Dendritic cell treated with granulocyte-macrophage colony-stimulating factor and Interleukin-4, amounts not matched to agents 40 ng/mL and 50 ng/mL, for 4 days (primary cell): Measurements from ENCODE around the gene PLEKHG4B.
"Not testable (repeated sequence)": the region's sequence is repeated elsewhere in the genome, so short reads cannot be mapped to it uniquely, and the experiment has no call there.

Experiments
- H3K27ac Mint-ChIP-seq: one replicate; pipeline ENCODE4 v1.8.0; 2022; ENCODE audit warnings: mild to moderate bottlenecking, mixed read lengths
- H3K27me3 Mint-ChIP-seq: one replicate; pipeline ENCODE4 v1.8.0; 2022; ENCODE audit warnings: mild to moderate bottlenecking, mixed read lengths
- H3K36me3 Mint-ChIP-seq: one replicate; pipeline ENCODE4 v1.8.0; 2022; ENCODE audit warnings: low read depth, mixed read lengths
- H3K4me1 Mint-ChIP-seq: one replicate; pipeline ENCODE4 v1.8.0; 2022; ENCODE audit warnings: low read depth, mixed read lengths
- H3K4me3 Mint-ChIP-seq: one replicate; pipeline ENCODE4 v1.8.0; 2022; ENCODE audit warnings: mild to moderate bottlenecking, moderate library complexity, mixed read lengths
- H3K9me3 Mint-ChIP-seq: one replicate; pipeline ENCODE4 v1.8.0; 2022; ENCODE audit warnings: mixed read lengths
- intact Hi-C: fragments of 100-400 bp; cut with micrococcal nuclease; formaldehyde crosslinking; loops from one replicate; pipeline ENCODE4 v1.15.0; 2022

The PLEKHG4B gene

DNA sequence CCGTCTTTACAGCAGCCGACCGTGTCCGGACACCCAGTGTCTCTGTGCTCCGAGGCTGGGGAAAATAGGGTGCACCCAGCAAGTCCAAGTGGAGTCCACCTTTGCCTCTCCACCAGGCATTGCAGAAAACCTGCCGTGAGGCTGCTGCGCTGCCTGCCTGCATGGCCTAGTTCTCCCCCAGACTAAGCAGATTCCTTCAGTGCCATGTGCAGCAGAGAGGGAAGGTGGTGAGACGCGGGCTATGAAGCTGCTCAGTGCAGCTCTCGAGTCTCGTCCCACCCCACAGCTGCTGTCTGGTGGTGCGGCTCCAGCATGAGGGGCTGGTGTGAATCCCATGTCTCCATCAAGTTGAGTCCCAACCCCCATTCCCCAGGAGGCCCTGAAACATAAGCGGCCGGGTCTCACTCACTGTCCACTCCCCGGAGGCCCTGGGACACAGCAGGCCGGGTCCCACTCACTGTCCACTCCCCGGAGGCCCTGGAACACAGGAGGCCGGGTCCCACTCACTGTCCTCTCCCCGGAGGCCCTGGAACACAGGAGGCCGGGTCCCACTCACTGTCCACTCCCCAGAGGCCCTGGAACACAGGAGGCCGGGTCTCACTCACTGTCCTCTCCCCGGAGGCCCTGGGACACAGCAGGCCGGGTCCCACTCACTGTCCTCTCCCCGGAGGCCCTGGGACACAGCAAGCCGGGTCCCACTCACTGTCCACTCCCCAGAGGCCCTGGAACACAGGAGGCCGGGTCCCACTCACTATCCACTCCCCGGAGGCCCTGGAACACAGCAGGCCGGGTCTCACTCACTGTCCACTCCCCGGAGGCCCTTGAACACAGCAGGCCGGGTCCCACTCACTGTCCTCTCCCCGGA lies 19.4 kb upstream of the PLEKHG4B start:
- H3K27me3 Mint-ChIP-seq, H3K4me1 Mint-ChIP-seq, H3K36me3 Mint-ChIP-seq, intact Hi-C loops, H3K9me3 Mint-ChIP-seq, H3K4me3 Mint-ChIP-seq, H3K27ac Mint-ChIP-seq: not testable (repeated sequence)

DNA sequence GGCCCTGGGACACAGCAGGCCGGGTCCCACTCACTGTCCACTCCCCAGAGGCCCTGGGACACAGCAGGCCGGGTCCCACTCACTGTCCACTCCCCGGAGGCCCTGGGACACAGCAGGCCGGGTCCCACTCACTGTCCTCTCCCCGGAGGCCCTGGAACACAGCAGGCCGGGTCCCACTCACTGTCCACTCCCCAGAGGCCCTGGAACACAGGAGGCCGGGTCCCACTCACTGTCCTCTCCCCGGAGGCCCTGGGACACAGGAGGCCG lies 18.9 kb upstream of the PLEKHG4B start:
- H3K4me1 Mint-ChIP-seq, H3K27ac Mint-ChIP-seq, H3K27me3 Mint-ChIP-seq, H3K9me3 Mint-ChIP-seq, H3K36me3 Mint-ChIP-seq, intact Hi-C loops, H3K4me3 Mint-ChIP-seq: not testable (repeated sequence)

DNA sequence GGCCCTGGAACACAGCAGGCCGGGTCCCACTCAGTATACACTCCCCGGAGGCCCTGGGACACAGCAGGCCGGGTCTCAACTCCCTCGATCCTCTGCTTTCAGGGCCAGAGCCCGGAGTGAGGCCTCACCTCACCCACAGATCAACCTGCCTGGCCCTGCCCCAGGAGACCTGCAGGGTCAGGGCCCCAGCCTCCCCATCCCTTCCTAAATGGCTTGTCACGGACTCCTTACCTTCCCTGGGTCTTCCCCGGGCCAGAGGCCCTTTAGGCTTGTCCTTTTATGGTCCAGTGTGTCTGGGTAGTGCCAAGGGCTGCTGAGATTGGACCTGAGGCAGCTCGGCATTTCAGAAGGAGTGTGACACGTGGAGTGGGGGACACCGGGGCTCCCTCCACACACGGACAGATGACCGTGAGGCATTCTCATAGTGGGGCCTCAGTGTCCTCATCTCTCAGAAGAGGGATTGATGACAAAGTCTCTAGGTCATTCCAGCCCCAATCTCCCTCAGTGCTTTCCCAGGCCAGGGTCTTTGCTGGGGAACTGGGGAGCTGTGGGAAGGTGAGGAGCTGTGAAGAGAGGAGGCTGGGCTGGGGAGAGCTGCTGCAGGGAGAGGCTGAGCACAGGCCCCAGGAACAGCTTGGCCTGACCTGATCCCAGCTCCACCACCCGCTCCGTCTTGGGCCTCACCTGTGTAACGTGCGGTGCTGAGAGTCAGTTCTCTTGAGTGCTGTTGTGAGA lies 18.0 kb upstream of the PLEKHG4B start:
- Mint-ChIP-seq H3K9me3 (no peaks in the 10 kb centered on the region), H3K36me3 (no peaks in the 10 kb centered on the region), H3K4me1 (no peaks in the 10 kb centered on the region), H3K27me3 (no peaks in the 10 kb centered on the region), H3K4me3 (no peak overlapping the region), H3K27ac (no peak overlapping the region)
- intact Hi-C loops: no loop called here

- Mint-ChIP-seq H3K27ac (no peak overlapping the region), H3K4me3 (no peak overlapping the region), H3K36me3 (no peaks in the 10 kb centered on the region), H3K27me3 (no peaks in the 10 kb centered on the region), H3K9me3 (no peaks in the 10 kb centered on the region), H3K4me1 (no peaks in the 10 kb centered on the region)
- intact Hi-C loops: no loop called here
Observed at GRCh38 chr5:74503-75109, 17.4 kb upstream of the PLEKHG4B start.

GRCh38 chr5:75331-76320 lies 16.3 kb upstream of the PLEKHG4B start:
- H3K27me3 Mint-ChIP-seq: no peaks in the 10 kb centered on the region
- H3K4me3 Mint-ChIP-seq: no peak overlapping the region
- no peaks in the 10 kb centered on the region for H3K4me1 Mint-ChIP-seq
- H3K27ac Mint-ChIP-seq: no peak overlapping the region
- H3K36me3 Mint-ChIP-seq: no peaks in the 10 kb centered on the region
- intact Hi-C loops: no loop called here
- H3K9me3 Mint-ChIP-seq: no peaks in the 10 kb centered on the region

DNA sequence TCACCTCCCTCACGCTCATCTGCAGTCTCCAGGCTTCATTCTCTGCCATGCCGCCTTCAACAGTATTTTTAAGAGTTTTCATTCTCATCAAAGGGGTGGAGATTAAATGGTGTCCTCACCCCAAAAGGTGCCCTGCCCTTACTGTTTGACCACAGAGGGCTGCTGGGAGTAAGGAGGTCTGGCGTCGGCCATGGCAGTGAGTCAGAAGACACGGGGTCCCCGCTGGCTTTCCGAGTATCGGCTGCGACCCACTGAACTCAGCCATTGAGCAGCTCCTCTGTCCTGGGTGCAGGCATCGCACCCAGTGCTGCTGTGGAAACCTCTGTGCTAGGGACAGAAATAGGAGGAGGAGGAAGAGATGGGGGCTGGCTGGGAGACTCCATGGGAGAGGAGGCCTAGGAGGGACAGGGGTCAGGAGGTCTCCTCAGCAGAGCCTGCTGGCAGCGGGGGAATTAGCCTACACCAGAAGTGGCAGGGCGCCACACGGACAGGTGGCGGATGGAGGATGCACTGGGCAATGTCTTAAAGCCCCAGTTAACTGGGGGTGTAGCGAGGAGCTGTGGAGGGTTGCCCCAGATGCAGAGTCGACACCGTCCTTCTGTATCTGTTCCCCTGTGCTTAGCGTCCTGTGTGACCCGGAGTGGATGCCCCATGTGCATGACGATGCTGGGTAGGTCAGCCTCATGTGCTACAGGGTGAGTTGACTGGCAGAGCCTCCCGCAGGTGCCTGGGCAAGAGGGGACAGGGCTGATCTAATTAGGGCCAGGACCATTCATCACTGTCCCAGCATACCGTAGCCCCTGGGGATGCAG lies 15.4 kb upstream of the PLEKHG4B start:
- H3K4me1 Mint-ChIP-seq: no peaks in the 10 kb centered on the region
- no peaks in the 10 kb centered on the region for H3K27me3 Mint-ChIP-seq
- H3K27ac Mint-ChIP-seq: no peak overlapping the region
- H3K36me3 Mint-ChIP-seq: no peaks in the 10 kb centered on the region
- H3K9me3 Mint-ChIP-seq: no peaks in the 10 kb centered on the region
- no peak overlapping the region for H3K4me3 Mint-ChIP-seq
- intact Hi-C loops: no loop called here

DNA sequence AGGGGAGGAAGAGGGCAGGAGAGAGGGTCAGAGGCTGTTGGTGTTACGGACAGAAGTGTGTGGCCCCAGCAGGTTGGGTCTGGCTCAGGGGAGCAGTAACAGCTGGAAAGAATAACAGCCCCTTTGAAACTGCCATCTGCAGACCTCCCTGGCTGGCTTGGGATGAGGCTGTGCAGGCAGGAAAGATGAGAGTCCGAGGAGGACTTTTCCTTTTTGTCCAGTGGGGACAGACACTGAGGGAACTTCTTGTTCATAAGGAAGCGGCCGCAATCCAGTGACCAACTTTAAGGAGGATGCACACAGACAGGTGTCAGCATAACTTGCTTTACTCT lies 14.8 kb upstream of the PLEKHG4B start:
- no peaks in the 10 kb centered on the region for H3K36me3 Mint-ChIP-seq
- no peaks in the 10 kb centered on the region for H3K27me3 Mint-ChIP-seq
- H3K4me1 Mint-ChIP-seq: no peaks in the 10 kb centered on the region
- H3K9me3 Mint-ChIP-seq: no peaks in the 10 kb centered on the region
- no peak overlapping the region for H3K4me3 Mint-ChIP-seq
- no peak overlapping the region for H3K27ac Mint-ChIP-seq
- intact Hi-C loops: no loop called here

GRCh38 chr5:77546-77945 lies 14.4 kb upstream of the PLEKHG4B start:
- Mint-ChIP-seq H3K36me3 (no peaks in the 10 kb centered on the region), H3K27ac (no peak overlapping the region), H3K27me3 (no peaks in the 10 kb centered on the region), H3K9me3 (no peaks in the 10 kb centered on the region), H3K4me3 (no peak overlapping the region), H3K4me1 (no peaks in the 10 kb centered on the region)
- intact Hi-C loops: no loop called here

GRCh38 chr5:77957-78804 lies 13.8 kb upstream of the PLEKHG4B start:
- H3K4me1 Mint-ChIP-seq: no peaks in the 10 kb centered on the region
- no peak overlapping the region for H3K27ac Mint-ChIP-seq
- no peaks in the 10 kb centered on the region for H3K36me3 Mint-ChIP-seq
- H3K4me3 Mint-ChIP-seq: no peak overlapping the region
- no peaks in the 10 kb centered on the region for H3K9me3 Mint-ChIP-seq
- H3K27me3 Mint-ChIP-seq: no peaks in the 10 kb centered on the region
- intact Hi-C loops: no loop called here

DNA sequence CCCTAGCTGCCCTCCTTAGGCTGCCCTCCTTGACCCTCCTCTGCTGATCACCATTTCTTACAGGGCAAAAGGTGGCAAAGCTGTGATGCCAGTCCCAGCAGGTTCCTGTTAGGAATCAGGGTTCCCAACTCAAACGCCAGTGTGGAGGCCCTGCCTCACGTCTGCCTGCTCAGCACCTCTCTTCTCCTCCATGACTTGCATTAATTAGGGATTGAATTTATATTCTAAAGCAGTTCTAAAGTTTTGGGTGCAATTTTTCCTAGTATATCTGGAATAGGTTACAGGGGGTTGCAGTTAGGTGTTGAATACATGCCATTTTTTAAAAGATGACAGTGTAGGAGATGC lies 13.2 kb upstream of the PLEKHG4B start:
- intact Hi-C loops: no loop called here
- no peaks in the 10 kb centered on the region for H3K9me3 Mint-ChIP-seq

GRCh38 chr5:79263-79662 lies 12.7 kb upstream of the PLEKHG4B start:
- no peak overlapping the region for H3K27ac Mint-ChIP-seq
- intact Hi-C loops: no loop called here
- no peaks in the 10 kb centered on the region for H3K4me1 Mint-ChIP-seq
- no peak overlapping the region for H3K4me3 Mint-ChIP-seq
- H3K9me3 Mint-ChIP-seq: no peaks in the 10 kb centered on the region
- H3K36me3 Mint-ChIP-seq: no peaks in the 10 kb centered on the region
- no peaks in the 10 kb centered on the region for H3K27me3 Mint-ChIP-seq

More for the DNA sequence above, 13.2 kb upstream of the PLEKHG4B start:
- no peak overlapping the region for H3K27ac Mint-ChIP-seq
- H3K4me1 Mint-ChIP-seq: no peaks in the 10 kb centered on the region
- no peak overlapping the region for H3K4me3 Mint-ChIP-seq
- H3K36me3 Mint-ChIP-seq: no peaks in the 10 kb centered on the region
- H3K27me3 Mint-ChIP-seq: no peaks in the 10 kb centered on the region

GRCh38 chr5:79821-80220 lies 12.1 kb upstream of the PLEKHG4B start:
- H3K36me3 Mint-ChIP-seq: no peaks in the 10 kb centered on the region
- H3K4me1 Mint-ChIP-seq: no peaks in the 10 kb centered on the region
- H3K4me3 Mint-ChIP-seq: no peak overlapping the region
- H3K27me3 Mint-ChIP-seq: no peaks in the 10 kb centered on the region
- no peaks in the 10 kb centered on the region for H3K9me3 Mint-ChIP-seq
- H3K27ac Mint-ChIP-seq: no peak overlapping the region
- intact Hi-C loops: no loop called here
